Glomerular visceral epithelial cell (primary cell): Measurements from ENCODE around the gene EHD4.

Source experiments
- DNase-seq: peaks from one replicate; pipeline ENCODE4 v3.0.0-alpha.2; 2016; ENCODE audit errors: extremely low spot score

The EHD4 gene

GRCh38 chr15:41895957-41896356 lies 76.4 kb downstream of the EHD4 start:
- DNase-seq, result no peak

- DNase-seq, result no peak
These were observed 76.9 kb downstream of the EHD4 start for GRCh38 chr15:41895491-41895890.

- DNase-seq, result peak; percentile 93
These were observed 77.4 kb downstream of the EHD4 start for GRCh38 chr15:41894791-41895463.

GRCh38 chr15:41894251-41894790 lies 78.0 kb downstream of the EHD4 start:
- DNase-seq, result no peak

GRCh38 chr15:41893422-41894250 lies 78.7 kb downstream of the EHD4 start, which contains the start of gene SPTBN5:
Gene SPTBN5 (minus strand): TSS chr15:41894053. CDS start chr15:41893497, 556 bp downstream.
- no peak for DNase-seq

- no peak for DNase-seq
These were observed 79.5 kb downstream of the EHD4 start for GRCh38 chr15:41892621-41893421.

- DNase-seq, result no peak
These were observed 80.4 kb downstream of the EHD4 start for GRCh38 chr15:41891946-41892345.

- DNase-seq, result no peak
These were observed 81.1 kb downstream of the EHD4 start for GRCh38 chr15:41891226-41891625.

GRCh38 chr15:41890050-41890690 lies 82.2 kb downstream of the EHD4 start:
- DNase-seq, result no peak

GRCh38 chr15:41888662-41889253 lies 83.6 kb downstream of the EHD4 start:
- no peak for DNase-seq

- DNase-seq, result no peak
These were observed 84.5 kb downstream of the EHD4 start for GRCh38 chr15:41887893-41888292.

- no peak for DNase-seq
These were observed 85.2 kb downstream of the EHD4 start for GRCh38 chr15:41887161-41887560.

GRCh38 chr15:41886741-41887140 lies 85.6 kb downstream of the EHD4 start:
- no peak for DNase-seq

- no peak for DNase-seq
These were observed 86.5 kb downstream of the EHD4 start for GRCh38 chr15:41885841-41886240.

- DNase-seq, result no peak
These were observed 87.0 kb downstream of the EHD4 start for GRCh38 chr15:41885321-41885720.

GRCh38 chr15:41884458-41884857 lies 87.9 kb downstream of the EHD4 start:
- no peak for DNase-seq

GRCh38 chr15:41883484-41883825 lies 88.9 kb downstream of the EHD4 start:
- DNase-seq, result no peak

GRCh38 chr15:41882689-41883483 lies 89.5 kb downstream of the EHD4 start:
- DNase-seq, result no peak

GRCh38 chr15:41881920-41882688 lies 90.3 kb downstream of the EHD4 start:
- DNase-seq, result no peak

- no peak for DNase-seq
These were observed 90.8 kb downstream of the EHD4 start for GRCh38 chr15:41881550-41881919.
